ENCODE results near the gene OTUB1. TPM values are rescaled to one million over a fixed set of nuclear protein-coding genes. Genes with fewer than 3 reads are reported as not detected.

The OTUB1 gene
- 43.6 and 44.1 TPM in 2 replicates for total RNA-seq

GRCh38 chr11:63986156-63986931 lies at the start of gene OTUB1:
OTUB1 (plus strand) TSS chr11:63986438; CDS start chr11:63986457, 19 bp downstream.

GRCh38 chr11:63938479-63939396 lies 47.5 kb upstream of the OTUB1 start, which contains the start of gene NAA40:
NAA40 (plus strand) TSS chr11:63939002; CDS start chr11:63939097, 95 bp downstream.

DNA sequence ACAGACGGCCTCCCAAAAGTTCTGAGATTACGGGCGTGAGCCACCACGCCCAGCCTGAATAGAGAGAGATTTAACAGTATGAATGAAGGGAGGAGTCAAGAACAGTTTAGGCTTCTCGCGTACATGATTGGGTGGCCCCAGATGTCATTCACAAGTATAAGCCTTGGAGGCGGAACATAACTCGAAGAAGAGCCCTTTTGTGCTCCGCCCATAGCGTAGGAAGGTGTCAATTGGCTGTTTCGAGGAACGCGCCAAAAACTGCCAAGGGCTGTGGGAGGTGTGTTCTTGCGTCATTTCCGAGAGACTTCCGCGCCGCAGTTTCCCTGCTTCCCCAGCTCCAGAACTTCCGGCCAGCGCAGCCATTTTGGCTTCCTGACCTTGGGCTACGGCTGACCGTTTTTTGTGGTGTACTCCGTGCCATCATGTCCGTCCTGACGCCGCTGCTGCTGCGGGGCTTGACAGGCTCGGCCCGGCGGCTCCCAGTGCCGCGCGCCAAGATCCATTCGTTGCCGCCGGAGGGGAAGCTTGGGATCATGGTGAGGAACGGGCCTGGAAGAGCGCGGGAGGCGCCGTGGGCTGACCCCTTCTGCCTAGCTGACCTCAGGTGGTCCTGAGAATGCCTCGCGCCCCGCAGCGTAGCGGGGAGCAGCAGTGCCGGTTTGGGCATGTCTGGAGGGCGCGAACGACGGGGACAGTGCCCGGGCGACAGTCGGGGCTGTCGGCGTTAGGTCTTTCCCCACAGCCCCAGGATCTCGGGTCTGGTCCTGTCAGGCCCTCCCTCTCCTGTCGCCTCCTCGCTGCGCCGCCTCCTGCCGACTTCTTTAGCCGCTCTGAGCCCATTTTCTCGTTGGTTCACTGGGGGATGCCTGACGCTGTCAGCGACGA lies 11.7 kb upstream of the OTUB1 start, which contains the start of gene COX8A:
COX8A (plus strand) TSS at position 362 of the 885 bp plus-strand sequence; CDS start at position 423, 61 bp downstream.

DNA sequence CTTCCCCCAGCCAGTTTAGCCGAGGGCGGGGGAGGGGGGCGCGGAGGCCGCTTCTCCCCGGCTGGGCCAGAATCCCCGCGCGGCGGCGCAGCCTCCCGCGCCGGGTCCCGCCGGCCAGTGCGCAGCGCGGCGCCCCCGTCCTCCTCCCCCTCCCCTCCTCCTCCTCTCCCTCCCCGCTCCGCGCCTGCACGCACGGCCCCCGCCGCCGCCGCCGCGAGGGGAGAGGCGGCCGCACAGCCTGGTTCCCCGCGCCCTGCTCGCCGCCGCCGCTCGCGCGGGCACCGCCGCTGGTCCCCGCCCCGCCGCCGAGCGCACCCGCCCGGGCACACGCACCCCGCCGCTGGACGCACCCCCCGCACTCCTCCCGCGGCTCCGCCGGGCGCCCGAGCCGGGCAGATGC lies 49.3 kb downstream of the OTUB1 start, which contains the start of gene FLRT1:
FLRT1 (plus strand) TSS at position 356 of the 400 bp plus-strand sequence. CDS start 80,337 bp downstream, outside the sequence.

Other genes with a start within 250 kb of the OTUB1 start
- gene ZFTA, start 217.7 kb upstream of the OTUB1 start, total RNA-seq: 2.1 and 7.3 TPM in 2 replicates
- gene SPINDOC, start 173.0 kb upstream of the OTUB1 start, total RNA-seq: 4.4 and 11.0 TPM in 2 replicates
- 19.5 and 44.6 TPM in 2 replicates for gene MARK2, start 147.3 kb upstream of the OTUB1 start, total RNA-seq
- gene RCOR2, start 69.3 kb upstream of the OTUB1 start, total RNA-seq: 1.7 and 4.7 TPM in 2 replicates
- 4.8 and 13.0 TPM in 2 replicates for gene NAA40, start 47.4 kb upstream of the OTUB1 start, total RNA-seq
- 221 and 307 TPM in 2 replicates for gene COX8A, start 11.8 kb upstream of the OTUB1 start, total RNA-seq
- gene FLRT1, start 49.5 kb downstream of the OTUB1 start, total RNA-seq: 0.14 and 0.34 TPM in 2 replicates
- 19.4 and 26.3 TPM in 2 replicates for gene MACROD1, start 179.7 kb downstream of the OTUB1 start, total RNA-seq
- gene STIP1, start 199.7 kb downstream of the OTUB1 start, total RNA-seq: 101 and 162 TPM in 2 replicates
- gene FERMT3, start 220.3 kb downstream of the OTUB1 start, total RNA-seq: 0.34 and 0.71 TPM in 2 replicates
- gene TRPT1, start 239.7 kb downstream of the OTUB1 start, total RNA-seq: 12.4 and 13.7 TPM in 2 replicates
- 39.4 and 69.4 TPM in 2 replicates for gene NUDT22, start 239.8 kb downstream of the OTUB1 start, total RNA-seq
- gene DNAJC4, start 244.1 kb downstream of the OTUB1 start, total RNA-seq: 10.3 and 16.2 TPM in 2 replicates
- gene VEGFB, start 248.1 kb downstream of the OTUB1 start, total RNA-seq: 11.3 and 22.2 TPM in 2 replicates

Measured in nasal cavity respiratory epithelium epithelial cell of viscerocranial mucosa (primary cell).